Right lobe of liver (tissue), 6 donors: Measurements from ENCODE around the gene PTPN13. TPM values are rescaled to one million over a fixed set of nuclear protein-coding genes. Genes with fewer than 3 reads are reported as not detected.
"Not testable (repeated sequence)": the region's sequence is repeated elsewhere in the genome, so short reads cannot be mapped to it uniquely, and the experiment has no call there.

Experiments used
- ATAC-seq, 4 donors: fragments of 200-7000 bp; cut with Tn5 transposase; one replicate each; pipeline ENCODE4 v1.9.1; 2020; ENCODE audit warnings: mild to moderate bottlenecking in 4 of 4, moderate library complexity in 4 of 4
- DNase-seq, 3 donors: peaks; one replicate each; pipeline ENCODE4 v3.0.0-alpha.2; 2020
- H3K27ac ChIP-seq, 3 donors: fragments of 200-600 bp; one replicate each; pipeline ENCODE4 v1.8.0; 2022
- H3K27me3 ChIP-seq, 2 donors: fragments of 200-600 bp; one replicate each; pipeline ENCODE4 v1.8.0; 2022
- H3K36me3 ChIP-seq, 4 donors: fragments of 200-600 bp; sonication (generic) in 1 of 4; one replicate each; pipeline versions ENCODE4 v1.5.1 to v1.8.0; 2017 to 2022; ENCODE audit warnings: control low read depth in 1 of 4
- H3K4me1 ChIP-seq, 4 donors: fragments of 200-600 bp; sonication (generic) in 1 of 4; one replicate each; pipeline versions ENCODE4 v1.5.1 to v1.8.0; 2017 to 2022; ENCODE audit warnings: control low read depth in 1 of 4
- H3K4me3 ChIP-seq, 3 donors: fragments of 200-600 bp; one replicate each; pipeline ENCODE4 v1.8.0; 2022
- H3K9me3 ChIP-seq, 4 donors: fragments of 200-600 bp; sonication (generic) in 1 of 4; one replicate each; pipeline versions ENCODE4 v1.5.1 to v1.8.0; 2017 to 2022; ENCODE audit warnings: control low read depth in 1 of 4
- CTCF ChIP-seq, 4 donors: fragments of 200-600 bp in 3 of 4; fragments of 450-650 bp in 1 of 4; IDR thresholded peaks; one replicate each; pipeline versions ENCODE4 v1.5.1 to v1.8.0; 2016 to 2022; ENCODE audit warnings: antibody characterized with exemption in 4 of 4, mild to moderate bottlenecking in 2 of 4
- POLR2A ChIP-seq: fragments of 450-650 bp; IDR thresholded peaks from one replicate; pipeline ENCODE4 v1.6.1; 2017; ENCODE audit warnings: antibody characterized with exemption, mild to moderate bottlenecking
- WGBS: methylation state at CpG from one replicate; pipeline ENCODE4 v1.1.6; 2018; ENCODE audit warnings: low coverage, low lambda C conversion rate; ENCODE audit not compliant: insufficient coverage; ENCODE audit errors: missing lambda C conversion rate; 5-methylcytosine and 5-hydroxymethylcytosine counted together
- intact Hi-C, 2 donors: fragments of 100-400 bp; cut with DNase I; formaldehyde crosslinking; loops; one replicate each; pipeline versions ENCODE4 v1.11.2 to v1.14.1; 2022
- total RNA-seq, 6 experiments: library from RNA; depleted of rRNA in 2 of 6; stranded (reverse); fragments of >200 nt in 2 of 6; fragmentation: NEBNext Ultra II Directional in 3 of 6; extraction: Animal tissue kit (Norgen Biotek cat#: 25700) in 3 of 6; gene quantifications; one replicate each; pipeline versions ENCODE4 v1.1.0 to v1.2.4, GENCODE V29; 2016 to 2023
- donor health status: DM: no; HTN: yes; CAD: no.
- donor health status: DM: no; HTN: no; CAD: no.
- donor health status: DM: no; HTN: no; CAD: no.
- donor health status: DM: no; HTN: yes; CAD: no.
- donor health status: DM: no; HTN: yes; CAD: no.

The PTPN13 gene
- total RNA-seq, 6 experiments from 2014 or later, result 0.73 to 2.2 (median 1.0) TPM

- no peak overlapping the region for H3K27ac ChIP-seq
- DNase-seq, result no peak
- TF ChIP-seq POLR2A, result no peak
- no peak for TF ChIP-seq CTCF (IDR thresholded peaks at IDR 0.05)
- no peaks in the 10 kb centered on the region for H3K4me1 ChIP-seq
- H3K27me3 ChIP-seq, result no peaks in the 10 kb centered on the region
- WGBS, result 42% methylated on average over 3 of the region's 3 CpGs
- H3K36me3 ChIP-seq, result no peaks in the 10 kb centered on the region
- intact Hi-C loops, result no loop called here
- ATAC-seq, result no peak
- no peak overlapping the region for H3K4me3 ChIP-seq
- no peaks in the 10 kb centered on the region for H3K9me3 ChIP-seq
These were observed 47.5 kb downstream of the PTPN13 start for GRCh38 chr4:86641516-86642090.

GRCh38 chr4:86644892-86645291, 50.8 kb downstream of the PTPN13 start:
- Histone ChIP-seq H3K27ac (no peak overlapping the region), H3K4me1 (no peaks in the 10 kb centered on the region), H3K27me3 (no peaks in the 10 kb centered on the region), H3K9me3 (no peaks in the 10 kb centered on the region), H3K4me3 (no peak overlapping the region), H3K36me3 (no peaks in the 10 kb centered on the region)
- TF ChIP-seq CTCF (IDR thresholded peaks at IDR 0.05) (no peak), POLR2A (no peak)
- 77% methylated on average over 8 of the region's 8 CpGs for WGBS
- ATAC-seq, result no peak
- intact Hi-C loops, result no loop called here
- DNase-seq, result no peak

DNA sequence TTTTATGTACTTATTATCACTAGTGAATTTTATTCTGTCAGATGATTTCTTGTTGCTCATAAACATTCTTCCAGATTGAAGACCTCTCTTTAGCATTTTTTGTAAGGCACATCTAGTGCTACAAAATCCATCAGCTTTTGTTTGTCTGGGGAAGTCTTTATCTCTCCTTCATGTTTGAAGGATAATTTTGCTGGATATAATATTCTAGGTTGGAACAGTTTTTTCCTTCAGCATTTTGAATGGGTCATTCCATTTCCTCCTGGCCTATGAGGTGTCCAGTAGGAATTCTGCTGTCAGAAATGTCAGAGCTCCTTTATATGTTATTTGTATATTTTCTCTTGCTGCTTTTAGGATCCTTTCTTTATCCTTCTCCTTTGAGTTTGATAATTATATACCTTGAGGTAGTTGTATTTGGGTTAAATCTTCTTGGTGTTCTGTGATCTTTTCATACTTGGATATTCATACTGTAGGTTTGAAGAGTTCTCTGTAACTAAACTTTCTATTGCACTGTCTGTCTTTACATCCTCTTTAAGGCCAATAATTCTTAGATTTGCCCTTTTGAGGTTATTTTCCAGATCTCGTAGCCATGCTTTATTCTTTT, 58.3 kb downstream of the PTPN13 start:
- Histone ChIP-seq H3K4me1 (no peaks in the 10 kb centered on the region), H3K36me3 (no peaks in the 10 kb centered on the region), H3K4me3 (no peak overlapping the region), H3K9me3 (peaks cover 0 to 22% (median 2%) of the 10 kb centered on the region in 4 donors), H3K27me3 (no peaks in the 10 kb centered on the region), H3K27ac (no peak overlapping the region)
- ATAC-seq (no peak), DNase-seq (no peak)
- WGBS, result 57% methylated on average over 1 of the region's 1 CpG
- TF ChIP-seq POLR2A (no peak), CTCF (IDR thresholded peaks at IDR 0.05) (no peak)
- intact Hi-C loops, result no loop called here

DNA sequence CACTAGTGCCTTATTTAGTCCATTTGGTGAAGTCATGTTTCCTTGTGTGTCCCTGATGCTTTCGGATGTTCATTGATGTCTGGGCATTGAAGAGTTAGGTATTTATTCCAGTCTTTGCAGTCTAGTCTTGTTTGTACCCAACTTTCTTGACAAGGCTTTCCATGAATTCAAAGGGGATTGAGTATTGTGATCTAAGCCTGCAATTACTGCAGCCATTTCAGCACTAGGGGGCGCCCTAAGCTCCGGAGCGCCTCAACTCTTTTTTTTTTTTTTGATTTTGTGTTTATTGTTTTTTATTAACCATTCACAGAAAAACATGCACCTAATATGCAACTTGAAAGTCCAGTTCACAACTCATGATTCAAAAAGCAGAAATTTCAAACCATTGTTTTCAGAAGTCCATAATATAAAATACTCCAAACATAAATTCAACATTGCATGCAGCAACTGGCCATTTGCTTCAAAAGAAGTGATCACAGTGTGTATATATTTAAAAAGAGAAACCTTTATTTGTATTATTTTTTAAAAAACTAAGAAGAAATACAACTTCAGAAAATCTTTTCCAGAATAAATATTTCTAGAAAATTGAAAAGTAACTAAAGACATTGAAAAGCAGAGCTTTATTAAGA, 59.2 kb downstream of the PTPN13 start:
- no peak overlapping the region for H3K27ac ChIP-seq
- no peak for ATAC-seq
- H3K36me3 ChIP-seq, result no peaks in the 10 kb centered on the region
- peaks cover 0 to 22% (median 2%) of the 10 kb centered on the region in 4 donors for H3K9me3 ChIP-seq
- DNase-seq, result no peak
- no peaks in the 10 kb centered on the region for H3K4me1 ChIP-seq
- WGBS, result 41% methylated on average over 4 of the region's 4 CpGs
- H3K27me3 ChIP-seq, result no peaks in the 10 kb centered on the region
- peak; percentile 18 to 32 (median 22) for TF ChIP-seq CTCF (IDR thresholded peaks at IDR 0.05)
- no peak for TF ChIP-seq POLR2A
- intact Hi-C loops, result no loop called here
- H3K4me3 ChIP-seq, result no peak overlapping the region

DNA sequence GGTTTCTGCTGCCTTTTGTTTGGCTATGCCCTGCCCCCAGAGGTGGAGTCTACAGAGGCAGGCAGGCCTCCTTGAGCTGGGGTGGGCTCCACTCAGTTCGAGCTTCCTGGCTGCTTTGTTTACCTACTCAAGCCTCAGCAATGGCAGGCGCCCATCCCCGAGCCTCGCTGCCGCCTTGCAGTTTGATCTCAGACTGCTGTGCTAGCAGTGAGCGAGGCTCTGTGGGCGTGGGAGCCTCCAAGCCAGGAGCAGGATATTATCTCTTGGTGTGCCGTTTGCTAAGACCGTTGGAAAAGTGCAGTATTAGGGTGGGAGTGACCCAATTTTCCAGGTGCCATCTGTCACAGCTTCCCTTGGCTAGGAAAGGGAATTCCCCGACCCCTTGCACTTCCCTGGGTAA, 62.7 kb downstream of the PTPN13 start:
- H3K36me3 ChIP-seq, intact Hi-C loops: not testable (repeated sequence)

More for the DNA sequence above, 62.7 kb downstream of the PTPN13 start:
- not testable (repeated sequence) for H3K27me3 ChIP-seq, H3K4me3 ChIP-seq, H3K27ac ChIP-seq, H3K4me1 ChIP-seq, DNase-seq, ATAC-seq
- no CpG with 5 or more reads among the region's 10 CpGs for WGBS
- peaks cover 0 to 16% (median 2%) of the 10 kb centered on the region in 4 donors for H3K9me3 ChIP-seq
